Progenitor cell of endocrine pancreas (in vitro differentiated cells): ENCODE measurements around the gene LRRC32. TPM values are rescaled to one million over a fixed set of nuclear protein-coding genes. Genes with fewer than 3 reads are reported as not detected.

ENCODE experiments used
- DNase-seq: peaks from one replicate; pipeline ENCODE4 v3.0.0; 2021; ENCODE audit warnings: low spot score; ENCODE audit not compliant: unreplicated experiment
- H3K27ac Mint-ChIP-seq: 2 replicates; pipeline ENCODE4 v1.8.0; 2021; ENCODE audit warnings: mild to moderate bottlenecking, moderate library complexity, mixed read lengths
- H3K27me3 Mint-ChIP-seq: 2 replicates; pipeline ENCODE4 v1.8.0; 2021; ENCODE audit warnings: mixed read lengths
- H3K36me3 Mint-ChIP-seq: 2 replicates; pipeline ENCODE4 v1.8.0; 2022; ENCODE audit warnings: mixed read lengths; ENCODE audit not compliant: insufficient read depth
- H3K4me1 Mint-ChIP-seq: 2 replicates; pipeline ENCODE4 v1.8.0; 2021; ENCODE audit warnings: low read depth, mixed read lengths
- H3K4me3 Mint-ChIP-seq: 2 replicates; pipeline ENCODE4 v1.8.0; 2021; ENCODE audit warnings: low read depth, mild to moderate bottlenecking, moderate library complexity, mixed read lengths
- H3K9me3 Mint-ChIP-seq: 2 replicates; pipeline ENCODE4 v1.8.0; 2021; ENCODE audit warnings: low read depth, mixed read lengths
- CTCF ChIP-seq: fragments of 200-600 bp; sonication (generic); IDR thresholded peaks from one replicate; pipeline ENCODE4 v1.5.0; 2021; ENCODE audit warnings: antibody characterized with exemption, mild to moderate bottlenecking; ENCODE audit not compliant: unreplicated experiment
- total RNA-seq: library from RNA; stranded (reverse); gene quantifications from 2 replicates; pipeline ENCODE4 v1.2.1, GENCODE V29; 2021

LRRC32 gene
- total RNA-seq, 1 donor from 2014 or later: 0.14 TPM

- Mint-ChIP-seq H3K4me3 (no peak overlapping the region), H3K27ac (no peak overlapping the region), H3K27me3 (peaks cover 3% of the 10 kb centered on the region), H3K9me3 (no peaks in the 10 kb centered on the region), H3K36me3 (no peaks in the 10 kb centered on the region), H3K4me1 (peaks cover 2% of the 10 kb centered on the region)
- TF ChIP-seq CTCF: no peak
- DNase-seq: no peak
Measured at GRCh38 chr11:76658651-76659650, 11.6 kb downstream of the LRRC32 start.

DNA sequence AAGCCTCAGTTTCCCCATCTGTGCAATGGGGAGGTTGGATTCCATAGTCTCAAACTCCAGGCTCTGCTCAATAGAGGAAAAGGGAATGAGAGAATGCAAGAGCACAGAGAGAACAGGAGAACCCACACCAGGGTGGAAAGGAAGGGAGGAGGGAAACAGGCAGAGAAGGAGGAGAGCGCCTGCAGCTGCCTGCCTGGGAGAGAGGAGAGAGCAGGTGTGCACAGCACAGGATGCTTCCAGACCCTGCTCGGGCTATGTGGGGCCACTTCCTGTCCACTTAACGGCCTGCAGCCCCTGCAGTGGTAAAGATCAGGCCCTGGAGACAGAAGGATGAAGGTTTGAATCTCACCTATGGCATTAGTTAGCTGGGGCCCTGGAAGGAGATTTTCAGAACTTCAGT is 12.3 kb downstream of the LRRC32 start:
- no peak for TF ChIP-seq CTCF
- Mint-ChIP-seq H3K27ac (no peak overlapping the region), H3K4me1 (peaks cover 2% of the 10 kb centered on the region), H3K9me3 (no peaks in the 10 kb centered on the region), H3K27me3 (peaks cover 3% of the 10 kb centered on the region), H3K36me3 (no peaks in the 10 kb centered on the region), H3K4me3 (no peak overlapping the region)
- DNase-seq: no peak

GRCh38 chr11:76657187-76658170 is 13.1 kb downstream of the LRRC32 start:
- H3K4me3 Mint-ChIP-seq: no peak overlapping the region
- peaks cover 2% of the 10 kb centered on the region for H3K4me1 Mint-ChIP-seq
- no peaks in the 10 kb centered on the region for H3K9me3 Mint-ChIP-seq
- H3K36me3 Mint-ChIP-seq: no peaks in the 10 kb centered on the region
- no peak overlapping the region for H3K27ac Mint-ChIP-seq
- peaks cover 3% of the 10 kb centered on the region for H3K27me3 Mint-ChIP-seq
- no peak for TF ChIP-seq CTCF
- DNase-seq: no peak

- TF ChIP-seq CTCF: no peak
- peaks cover 3% of the 10 kb centered on the region for H3K27me3 Mint-ChIP-seq
- no peak overlapping the region for H3K4me3 Mint-ChIP-seq
- no peak for DNase-seq
- H3K36me3 Mint-ChIP-seq: no peaks in the 10 kb centered on the region
- H3K9me3 Mint-ChIP-seq: no peaks in the 10 kb centered on the region
- no peak overlapping the region for H3K27ac Mint-ChIP-seq
- H3K4me1 Mint-ChIP-seq: peaks cover 2% of the 10 kb centered on the region
Measured at GRCh38 chr11:76656571-76657081, 13.9 kb downstream of the LRRC32 start.
